Measurements from ENCODE around the gene QRICH2.

DNA sequence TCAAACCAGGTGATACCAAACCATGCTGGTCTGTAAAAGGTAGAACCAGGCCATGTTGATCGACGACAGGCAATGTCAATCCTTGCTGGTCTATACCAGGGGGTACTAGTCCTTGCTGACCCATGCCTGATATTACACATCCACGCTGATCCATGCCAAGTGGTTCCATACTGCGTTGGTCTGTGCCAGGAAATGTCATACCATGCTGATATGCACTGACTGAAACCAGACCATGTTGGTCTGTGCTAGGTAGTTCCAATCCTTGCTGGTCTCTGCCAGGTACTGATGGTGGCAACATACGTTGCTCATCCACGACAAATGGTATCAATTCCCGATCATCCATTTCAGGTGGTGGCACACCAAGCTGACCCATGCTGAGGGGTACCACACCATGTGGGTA, 15.0 kb downstream of the QRICH2 start:
- TF ChIP-seq CTCF (IDR thresholded peaks at IDR 0.05; ENCODE audit: borderline replicate concordance, extremely low read depth, low read length, poor library complexity, severe bottlenecking) (no peak), EZH2 (IDR thresholded peaks at IDR 0.05; ENCODE audit: borderline replicate concordance, low read depth, low read length, severe bottlenecking) (no peak)
